GM19372 (cell line): Measurements from ENCODE around the gene PIANP.

Experiments
- ATAC-seq: cut with Tn5 transposase; IDR thresholded peaks from one replicate; pipeline ENCODE4 v1.9.1; 2021; ENCODE audit warnings: mild to moderate bottlenecking, low read depth, moderate library complexity; ENCODE audit not compliant: unreplicated experiment

PIANP gene

GRCh38 chr12:6676962-6677361 is 23.7 kb downstream of the PIANP start:
- ATAC-seq, result no peak

GRCh38 chr12:6672143-6672542 is 28.5 kb downstream of the PIANP start:
- ATAC-seq, result no peak

- ATAC-seq, result no peak
Measured at GRCh38 chr12:6667559-6668210, 32.9 kb downstream of the PIANP start.

GRCh38 chr12:6666211-6666610 is 34.4 kb downstream of the PIANP start:
- ATAC-seq, result no peak

GRCh38 chr12:6664902-6665301 is 35.7 kb downstream of the PIANP start:
- ATAC-seq, result no peak

- ATAC-seq, result peak; percentile 98
Measured at GRCh38 chr12:6662906-6663742, 37.5 kb downstream of the PIANP start, which contains the start of gene ING4. Gene ING4, minus strand, starts transcription at chr12:6663119. Its CDS starts 18 bp downstream, at chr12:6663101.

- peak; percentile 7 for ATAC-seq
Measured at GRCh38 chr12:6662602-6662905, 38.1 kb downstream of the PIANP start.

GRCh38 chr12:6653987-6654386 is 46.6 kb downstream of the PIANP start:
- ATAC-seq, result no peak

- ATAC-seq, result no peak
Measured at GRCh38 chr12:6653342-6653741, 47.3 kb downstream of the PIANP start.

- no peak for ATAC-seq
Measured at GRCh38 chr12:6652391-6652790, 48.2 kb downstream of the PIANP start.

GRCh38 chr12:6650832-6651231 is 49.8 kb downstream of the PIANP start:
- ATAC-seq, result no peak

GRCh38 chr12:6647083-6647604 is 53.5 kb downstream of the PIANP start, which contains the start of gene ACRBP:
Gene ACRBP, minus strand, starts transcription at chr12:6647432. Its CDS starts 66 bp downstream, at chr12:6647366.
- ATAC-seq, result no peak

- ATAC-seq, result no peak
Measured at GRCh38 chr12:6646276-6647082, 54.1 kb downstream of the PIANP start.

- ATAC-seq, result no peak
Measured at GRCh38 chr12:6644903-6645302, 55.7 kb downstream of the PIANP start.

GRCh38 chr12:6644257-6644596 is 56.4 kb downstream of the PIANP start:
- ATAC-seq, result no peak
